Measurements from ENCODE around the gene TPH1.

TPH1 gene

GRCh38 chr11:18046116-18046777, at the start of gene TPH1:
Gene TPH1 (minus strand): TSS chr11:18046269. CDS start chr11:18040762, 5,507 bp downstream.
- H3K4me3 ChIP-seq (ENCODE audit: low read depth, low read length), result no peak within 1 kb of the TSS

DNA sequence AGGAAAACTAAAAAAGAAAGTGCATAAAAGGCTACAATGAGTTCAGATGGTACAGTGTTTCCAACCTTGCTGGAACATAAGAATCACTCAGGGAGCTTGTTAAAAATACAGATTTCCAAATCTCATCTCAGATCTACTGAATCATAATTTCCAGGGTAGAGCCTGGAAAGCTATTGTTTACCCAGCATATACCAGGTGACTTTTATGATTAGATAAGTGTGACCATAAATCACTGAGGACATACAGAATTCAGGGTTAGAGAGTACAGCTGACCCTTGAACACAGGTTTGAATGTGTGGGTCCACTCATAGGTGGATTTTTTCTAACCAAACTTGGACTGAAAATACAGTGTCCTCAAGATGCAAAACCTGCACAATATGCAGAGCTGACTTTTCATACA, 47.9 kb upstream of the TPH1 start:
- TF ChIP-seq CTCF (IDR thresholded peaks at IDR 0.05; ENCODE audit: low read depth, low read length), result no peak
- H3K4me3 ChIP-seq (ENCODE audit: low read depth, low read length), result no peak overlapping the region

More at GRCh38 chr11:18046116-18046777, at the start of gene TPH1:
- TF ChIP-seq CTCF (IDR thresholded peaks at IDR 0.05; ENCODE audit: low read depth, low read length), result no peak

DNA sequence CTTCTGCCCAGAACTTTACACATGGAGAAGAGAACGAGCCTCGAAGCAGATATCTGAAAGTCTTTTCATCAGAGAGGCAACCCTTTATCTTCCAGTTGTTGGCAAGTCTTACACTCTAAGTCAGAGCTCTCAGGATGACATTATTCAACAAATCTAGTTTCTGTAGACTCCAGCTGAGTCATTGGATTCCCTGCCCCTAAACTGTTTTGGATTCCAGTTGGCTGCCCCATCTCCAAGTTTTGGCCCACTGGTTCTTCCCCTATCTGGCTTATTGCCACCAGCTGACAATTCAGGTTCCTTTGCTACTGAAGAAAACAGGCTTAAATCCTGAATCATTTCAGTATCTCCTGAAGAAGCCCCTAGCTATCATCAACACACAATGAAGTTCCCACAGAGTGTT, 45.7 kb upstream of the TPH1 start:
- no peak for TF ChIP-seq CTCF (IDR thresholded peaks at IDR 0.05; ENCODE audit: low read depth, low read length)
- no peak overlapping the region for H3K4me3 ChIP-seq (ENCODE audit: low read depth, low read length)

- no peak for TF ChIP-seq CTCF (IDR thresholded peaks at IDR 0.05; ENCODE audit: low read depth, low read length)
- H3K4me3 ChIP-seq (ENCODE audit: low read depth, low read length), result no peak overlapping the region
These were observed 42.9 kb upstream of the TPH1 start for GRCh38 chr11:18088966-18089365.

DNA sequence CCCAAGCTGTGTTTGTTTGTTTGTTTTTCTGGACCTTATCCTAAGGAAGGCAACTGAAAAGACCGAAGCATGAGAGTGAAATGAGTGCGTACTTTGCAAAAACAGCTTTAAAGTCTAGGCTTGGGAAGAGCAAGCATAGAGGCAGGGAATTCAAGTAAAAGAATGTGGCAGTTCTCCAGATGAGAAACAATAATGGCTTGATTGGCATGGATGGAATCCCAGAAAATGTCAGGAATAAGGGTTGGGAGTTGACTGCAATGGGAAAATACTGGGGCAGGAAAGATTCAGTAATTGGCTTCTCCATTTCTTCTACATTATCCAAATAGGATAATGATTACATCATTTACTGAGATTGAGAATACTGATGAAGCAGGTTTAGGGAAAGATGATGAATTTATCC, 42.3 kb upstream of the TPH1 start:
- no peak for TF ChIP-seq CTCF (IDR thresholded peaks at IDR 0.05; ENCODE audit: low read depth, low read length)
- H3K4me3 ChIP-seq (ENCODE audit: low read depth, low read length), result no peak overlapping the region

- TF ChIP-seq CTCF (IDR thresholded peaks at IDR 0.05; ENCODE audit: low read depth, low read length), result no peak
- H3K4me3 ChIP-seq (ENCODE audit: low read depth, low read length), result no peak overlapping the region
These were observed 35.5 kb upstream of the TPH1 start for GRCh38 chr11:18081551-18081950.

GRCh38 chr11:18080451-18080850, 34.4 kb upstream of the TPH1 start:
- no peak overlapping the region for H3K4me3 ChIP-seq (ENCODE audit: low read depth, low read length)
- TF ChIP-seq CTCF (IDR thresholded peaks at IDR 0.05; ENCODE audit: low read depth, low read length), result no peak

Measured in WI38 (cell line).